ENCODE measurements around the gene HOXB9.

HOXB9 gene

DNA sequence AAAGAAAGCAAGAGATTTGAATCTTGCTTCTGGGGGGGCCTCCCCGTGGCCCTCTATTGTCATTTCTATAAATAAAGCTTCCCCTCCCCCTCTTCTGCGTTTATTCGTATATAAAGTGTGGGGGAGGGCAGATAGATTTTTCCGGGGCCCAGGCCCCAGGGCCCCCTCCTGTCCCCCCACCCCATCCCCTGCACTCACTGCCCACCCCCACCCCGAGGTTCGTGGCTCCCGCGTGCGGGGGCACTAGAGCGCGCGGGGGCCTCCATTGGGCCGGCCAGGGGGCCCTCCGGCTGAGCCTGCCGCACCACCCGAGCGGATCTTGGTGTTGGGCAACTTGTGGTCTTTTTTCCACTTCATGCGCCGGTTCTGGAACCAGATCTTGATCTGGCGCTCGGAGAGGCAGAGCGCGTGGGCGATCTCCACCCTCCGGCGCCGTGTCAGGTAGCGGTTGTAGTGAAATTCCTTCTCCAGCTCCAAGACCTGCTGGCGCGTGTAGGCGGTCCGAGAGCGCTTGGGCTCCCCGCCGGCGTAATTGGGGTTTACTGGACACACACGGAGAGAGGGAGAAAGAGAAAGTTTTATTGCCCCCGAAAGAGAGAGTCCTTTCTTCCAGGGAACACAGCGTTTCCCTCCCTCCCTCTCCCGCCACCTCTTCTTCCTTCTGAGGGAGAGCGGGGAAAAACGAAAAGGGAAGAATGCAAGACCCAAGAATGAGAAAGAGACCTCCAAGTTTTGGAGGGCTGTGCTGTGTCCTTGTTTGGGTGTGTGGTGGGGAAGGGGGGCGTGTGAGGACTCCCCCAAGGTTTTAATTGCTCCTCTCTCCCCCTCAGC, 49.5 kb downstream of the HOXB9 start:
- no peaks in the 10 kb centered on the region for H3K9me3 Mint-ChIP-seq
- peaks cover 44% of the 10 kb centered on the region for H3K4me1 Mint-ChIP-seq (ENCODE audit: low read depth)
- peak overlapping the region; percentile 64 for H3K4me3 Mint-ChIP-seq
- intact Hi-C loops (cut with micrococcal nuclease) = no loop called here
- peaks cover 71% of the 10 kb centered on the region for H3K27me3 Mint-ChIP-seq
- H3K36me3 Mint-ChIP-seq (ENCODE audit: low read depth) = no peaks in the 10 kb centered on the region
- H3K27ac Mint-ChIP-seq = no peak overlapping the region

DNA sequence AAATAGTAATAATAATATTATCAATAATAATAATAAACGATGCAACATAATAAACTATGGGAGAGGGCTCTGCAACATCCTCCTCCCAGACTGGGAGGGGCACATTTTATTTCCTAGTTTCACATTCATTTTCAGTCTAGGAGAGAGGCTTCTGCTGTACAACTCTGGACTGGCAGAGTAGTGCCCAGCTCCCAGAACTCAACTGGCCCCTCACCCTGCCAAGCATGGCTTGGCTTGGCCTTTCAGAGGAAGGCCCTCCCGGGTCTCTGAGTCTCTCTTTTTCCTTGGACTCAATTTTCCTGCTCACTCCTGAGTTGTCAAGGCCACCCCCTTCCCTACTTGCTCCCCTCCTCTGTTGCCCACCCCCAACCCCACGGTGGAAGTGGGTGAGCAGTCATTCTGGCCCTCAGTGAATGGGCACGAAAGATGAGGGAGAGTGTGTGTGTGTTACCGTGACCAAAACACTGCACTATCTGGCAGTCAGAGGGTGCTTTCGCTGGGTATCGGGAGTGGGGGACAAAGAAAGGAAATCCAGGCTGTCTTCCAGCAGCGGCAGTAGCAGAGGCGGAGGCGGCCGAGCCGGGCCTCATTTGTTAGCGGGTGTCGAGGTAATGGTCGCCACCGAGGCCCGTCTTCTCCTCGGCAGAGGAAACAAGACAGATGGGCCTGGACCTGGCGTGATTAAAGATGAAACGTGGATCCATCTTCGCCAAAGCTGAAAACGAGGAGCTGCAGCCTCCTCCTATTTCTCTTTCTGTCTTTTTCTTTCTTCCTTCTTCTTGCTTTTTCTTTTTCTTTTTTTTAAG, 50.3 kb downstream of the HOXB9 start:
- peaks cover 40% of the 10 kb centered on the region for H3K4me1 Mint-ChIP-seq (ENCODE audit: low read depth)
- no peaks in the 10 kb centered on the region for H3K9me3 Mint-ChIP-seq
- intact Hi-C loops (cut with micrococcal nuclease) = no loop called here
- no peak overlapping the region for H3K4me3 Mint-ChIP-seq
- H3K27ac Mint-ChIP-seq = no peak overlapping the region
- H3K27me3 Mint-ChIP-seq = peaks cover 63% of the 10 kb centered on the region
- no peaks in the 10 kb centered on the region for H3K36me3 Mint-ChIP-seq (ENCODE audit: low read depth)

- Mint-ChIP-seq H3K36me3 (ENCODE audit: low read depth) (no peaks in the 10 kb centered on the region), H3K27ac (no peak overlapping the region), H3K4me1 (ENCODE audit: low read depth) (peaks cover 35% of the 10 kb centered on the region), H3K4me3 (no peak overlapping the region), H3K27me3 (peaks cover 56% of the 10 kb centered on the region), H3K9me3 (no peaks in the 10 kb centered on the region)
- intact Hi-C loops (cut with micrococcal nuclease) = no loop called here
Observed at GRCh38 chr17:48575066-48575582, 51.0 kb downstream of the HOXB9 start.

DNA sequence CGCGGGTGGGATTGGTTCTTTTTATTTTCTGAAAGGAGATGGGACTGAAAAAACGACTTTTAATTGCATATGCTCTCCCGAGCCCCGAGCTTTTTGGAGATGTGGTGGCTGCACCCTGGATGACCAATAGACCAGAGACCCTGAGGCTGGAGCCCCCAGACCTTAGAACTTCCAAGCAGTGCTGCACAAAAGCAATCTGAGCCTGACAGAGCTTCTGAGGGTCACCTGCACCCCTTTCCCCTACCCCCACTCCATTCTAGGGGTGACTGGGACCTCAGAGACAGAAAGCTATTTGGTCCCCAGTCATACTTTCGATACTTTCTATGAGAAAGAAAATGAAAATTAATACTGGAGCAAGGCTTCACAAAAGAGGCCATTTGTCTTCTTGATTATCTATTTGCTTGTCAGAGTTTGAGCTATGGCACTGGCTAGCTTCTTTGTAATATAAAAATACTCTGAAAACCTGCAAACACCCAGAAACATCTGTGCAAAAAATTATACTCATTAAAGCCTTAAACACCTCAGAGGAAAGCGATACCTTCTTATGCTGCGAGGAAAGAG, 51.6 kb downstream of the HOXB9 start:
- no peak overlapping the region for H3K4me3 Mint-ChIP-seq
- intact Hi-C loops (cut with micrococcal nuclease) = no loop called here

DNA sequence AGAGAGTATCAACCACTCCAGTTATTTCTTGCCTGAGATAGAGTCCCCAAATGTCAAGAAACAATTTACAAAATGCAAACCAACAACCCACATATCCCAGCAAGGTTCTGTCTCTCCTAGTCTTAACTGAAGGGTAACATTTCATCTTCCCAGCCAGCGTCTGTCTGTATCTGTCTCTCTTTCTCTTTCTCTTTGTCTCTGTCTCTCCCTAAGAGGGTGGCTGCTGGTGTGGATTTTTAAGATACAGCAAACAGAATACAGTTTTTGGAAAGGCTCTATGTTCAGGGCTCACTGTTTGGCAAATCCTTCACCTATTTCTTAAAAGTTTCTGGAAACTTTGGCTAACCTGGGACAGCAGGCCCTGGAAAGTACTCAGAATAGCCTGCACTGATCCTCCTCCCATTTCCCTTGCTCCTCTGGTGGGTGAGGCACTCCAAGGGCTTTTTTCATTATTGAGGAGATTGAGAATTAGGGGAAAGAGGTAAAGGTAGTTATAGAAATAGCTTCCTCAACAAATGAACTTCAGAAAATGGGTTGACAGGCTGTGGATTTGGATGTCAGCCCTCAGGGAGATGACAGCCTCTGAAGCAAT, 54.2 kb downstream of the HOXB9 start:
- peaks cover 16% of the 10 kb centered on the region for H3K4me1 Mint-ChIP-seq (ENCODE audit: low read depth)
- H3K27ac Mint-ChIP-seq = no peak overlapping the region
- peaks cover 27% of the 10 kb centered on the region for H3K27me3 Mint-ChIP-seq
- no peaks in the 10 kb centered on the region for H3K9me3 Mint-ChIP-seq
- intact Hi-C loops (cut with micrococcal nuclease) = no loop called here
- H3K36me3 Mint-ChIP-seq (ENCODE audit: low read depth) = no peaks in the 10 kb centered on the region
- H3K4me3 Mint-ChIP-seq = no peak overlapping the region

More for the DNA sequence above, 51.6 kb downstream of the HOXB9 start:
- Mint-ChIP-seq H3K9me3 (no peaks in the 10 kb centered on the region), H3K4me1 (ENCODE audit: low read depth) (peaks cover 30% of the 10 kb centered on the region), H3K27me3 (peaks cover 50% of the 10 kb centered on the region), H3K27ac (no peak overlapping the region), H3K36me3 (ENCODE audit: low read depth) (no peaks in the 10 kb centered on the region)
